Neuronal stem cell (in vitro differentiated cells): ENCODE measurements around the gene CHIA. TPM values are rescaled to one million over a fixed set of nuclear protein-coding genes. Genes with fewer than 3 reads are reported as not detected.

Experiments used
- DNase-seq: peaks from one replicate; pipeline ENCODE4 v3.0.0-alpha.2; 2013; ENCODE audit warnings: low spot score
- H2AFZ ChIP-seq: one replicate; pipeline ENCODE4 v1.6.1; 2013; ENCODE audit warnings: mild to moderate bottlenecking, low read length, inconsistent platforms
- H2AK5ac ChIP-seq: 2 replicates; pipeline ENCODE4 v1.6.1; 2013; ENCODE audit warnings: low read depth, mild to moderate bottlenecking, inconsistent platforms, low read length, moderate library complexity, mixed read lengths
- H2BK120ac ChIP-seq: 2 replicates; pipeline ENCODE4 v1.6.1; 2013; ENCODE audit warnings: low read depth, mild to moderate bottlenecking, inconsistent platforms, low read length, moderate library complexity, mixed read lengths
- H2BK12ac ChIP-seq: one replicate; pipeline ENCODE4 v1.6.1; 2013; ENCODE audit warnings: low read length, inconsistent platforms
- H2BK15ac ChIP-seq: 2 replicates; pipeline ENCODE4 v1.6.1; 2013; ENCODE audit warnings: mild to moderate bottlenecking, low read length, inconsistent platforms, mixed read lengths
- H2BK5ac ChIP-seq: one replicate; pipeline ENCODE4 v1.6.1; 2013; ENCODE audit warnings: inconsistent platforms, mild to moderate bottlenecking, low read length, moderate library complexity
- H3K14ac ChIP-seq: one replicate; pipeline ENCODE4 v1.6.1; 2013; ENCODE audit warnings: low read length, inconsistent platforms
- H3K18ac ChIP-seq: 2 replicates; pipeline ENCODE4 v1.6.1; 2013; ENCODE audit warnings: low read length, inconsistent platforms
- H3K23ac ChIP-seq: 2 replicates; pipeline ENCODE4 v1.6.1; 2013; ENCODE audit warnings: low read depth, mild to moderate bottlenecking, mixed read lengths, low read length, inconsistent platforms; ENCODE audit not compliant: poor library complexity
- H3K27ac ChIP-seq: replicated peaks from 3 replicates; pipeline ENCODE4 v1.5.1; 2013; ENCODE audit warnings: low read length, inconsistent platforms
- H3K27me3 ChIP-seq, 3 experiments: 2 replicates each; pipeline ENCODE4 v1.6.1; 2013; ENCODE audit warnings: low read length in 3 of 3, mild to moderate bottlenecking in 2 of 3, inconsistent platforms in 1 of 3, low read depth in 1 of 3, mixed read lengths in 1 of 3, moderate library complexity in 1 of 3; ENCODE audit not compliant: control insufficient read depth in 3 of 3, insufficient read depth in 3 of 3
- H3K36me3 ChIP-seq, 2 donors: replicated peaks in 1 of 2; 2 replicates each; pipeline ENCODE4 v1.6.1; 2013; ENCODE audit warnings: low read length in 2 of 2; ENCODE audit not compliant: control insufficient read depth in 2 of 2, insufficient read depth in 2 of 2
- H3K4ac ChIP-seq: 2 replicates; pipeline ENCODE4 v1.6.1; 2013; ENCODE audit warnings: inconsistent platforms, mild to moderate bottlenecking, low read length, moderate library complexity
- H3K4me1 ChIP-seq, 2 donors: 1 replicate in 1 of 2; 2 replicates in 1 of 2; pipeline ENCODE4 v1.6.1; 2013; ENCODE audit warnings: low read length in 2 of 2, low read depth in 1 of 2; ENCODE audit not compliant: control insufficient read depth in 2 of 2, insufficient read depth in 1 of 2
- H3K4me2 ChIP-seq: one replicate; pipeline ENCODE4 v1.6.1; 2013; ENCODE audit warnings: mild to moderate bottlenecking, low read length, inconsistent platforms; ENCODE audit not compliant: insufficient read depth, poor library complexity, severe bottlenecking
- H3K4me3 ChIP-seq, 2 donors: 2 replicates each; pipeline ENCODE4 v1.5.1; 2013; ENCODE audit warnings: low read length in 2 of 2, mild to moderate bottlenecking in 2 of 2, inconsistent platforms in 1 of 2, moderate library complexity in 1 of 2
- H3K79me1 ChIP-seq: one replicate; pipeline ENCODE4 v1.6.1; 2013; ENCODE audit warnings: low read depth, mild to moderate bottlenecking, inconsistent platforms, low read length, moderate library complexity
- H3K9ac ChIP-seq: one replicate; pipeline ENCODE4 v1.6.1; 2013; ENCODE audit warnings: mild to moderate bottlenecking, low read depth, low read length, inconsistent platforms; ENCODE audit not compliant: poor library complexity
- H3K9me3 ChIP-seq, 2 donors: replicated peaks in 1 of 2; 2 replicates each; pipeline versions ENCODE3 to v1.6.1; 2013; ENCODE audit warnings: low read length in 2 of 2, mild to moderate bottlenecking in 2 of 2, inconsistent platforms in 1 of 2, low read depth in 1 of 2, mixed read lengths in 1 of 2, moderate library complexity in 1 of 2; ENCODE audit not compliant: control insufficient read depth in 2 of 2, insufficient read depth in 1 of 2
- H4K8ac ChIP-seq: one replicate; pipeline ENCODE4 v1.6.1; 2013; ENCODE audit warnings: low read depth, mild to moderate bottlenecking, inconsistent platforms, low read length, moderate library complexity
- H4K91ac ChIP-seq: one replicate; pipeline ENCODE4 v1.6.1; 2013; ENCODE audit warnings: low read length, low read depth, mild to moderate bottlenecking, inconsistent platforms; ENCODE audit not compliant: poor library complexity
- WGBS, 2 donors: extraction: QIAGEN DNeasy Blood & Tissue Kit; methylation state at CpG; one replicate each; pipeline ENCODE4 v1.1.7; 2013; ENCODE audit warnings: missing lambda C conversion rate in 2 of 2, mixed read lengths in 1 of 2; ENCODE audit not compliant: insufficient read length in 2 of 2, insufficient replicate concordance in 1 of 2; ENCODE audit errors: extremely low coverage in 2 of 2; 5-methylcytosine and 5-hydroxymethylcytosine counted together
- polyA plus RNA-seq, 2 experiments: library from polyadenylated mRNA; stranded (reverse); fragments of 200-250 nt; gene quantifications; one replicate each; pipeline ENCODE4 v1.2.3, GENCODE V29; 2013

CHIA gene
- not detected for polyA plus RNA-seq (2013, experiment 1 of 2)
- not detected for polyA plus RNA-seq (2013, experiment 2 of 2)

DNA sequence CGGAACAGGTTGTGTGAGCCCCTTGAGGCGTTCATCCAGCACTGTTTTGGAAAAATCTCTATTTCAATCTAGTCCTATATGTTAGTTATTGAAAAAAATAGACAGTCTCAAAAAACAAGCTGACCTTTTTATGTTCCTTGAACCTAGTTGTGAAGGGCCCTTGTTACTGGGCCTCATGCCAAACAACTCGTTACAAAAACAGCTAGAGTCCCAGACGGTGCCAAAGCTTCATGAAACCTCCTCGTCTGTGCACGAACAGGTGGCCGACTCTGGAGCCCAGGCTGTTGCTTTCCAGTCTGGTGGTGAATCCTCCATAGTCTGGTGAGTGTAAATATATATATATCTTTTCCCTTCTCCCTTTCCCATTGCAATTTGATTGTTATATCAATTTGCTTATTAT, at the start of gene CHIA:
Gene CHIA (plus strand): TSS at position 222 of the 400 bp plus-strand sequence. CDS start 19,617 bp downstream, outside the sequence.
- H3K36me3 ChIP-seq: no peaks in the 10 kb centered on the region
- H2BK15ac ChIP-seq: no peak within 1 kb of the TSS
- no peak for DNase-seq
- no peak within 1 kb of the TSS for H3K9ac ChIP-seq
- no peak within 1 kb of the TSS for H3K23ac ChIP-seq
- no peak within 1 kb of the TSS for H3K14ac ChIP-seq
- WGBS, 2 donors: no CpG with 5 or more reads among the region's 7 CpGs
- no peak within 1 kb of the TSS for H2BK12ac ChIP-seq
- no peak within 1 kb of the TSS for H3K4ac ChIP-seq
- no peak within 1 kb of the TSS for H3K27ac ChIP-seq
- no peak within 1 kb of the TSS for H2BK5ac ChIP-seq
- no peak within 1 kb of the TSS for H3K4me2 ChIP-seq
- no peak within 1 kb of the TSS for H4K8ac ChIP-seq
- no peak within 1 kb of the TSS for H2AK5ac ChIP-seq
- peaks cover 0 to 8% (median 0%) of the 10 kb centered on the region in 3 experiments for H3K27me3 ChIP-seq
- no peak within 1 kb of the TSS for H3K4me3 ChIP-seq
- H2BK120ac ChIP-seq: no peak within 1 kb of the TSS
- H2AFZ ChIP-seq: no peak within 1 kb of the TSS
- no peaks in the 10 kb centered on the region for H3K79me1 ChIP-seq
- H4K91ac ChIP-seq: no peak within 1 kb of the TSS
- no peaks in the 10 kb centered on the region for H3K4me1 ChIP-seq
- no peaks in the 10 kb centered on the region for H3K9me3 ChIP-seq
- H3K18ac ChIP-seq: no peak within 1 kb of the TSS

DNA sequence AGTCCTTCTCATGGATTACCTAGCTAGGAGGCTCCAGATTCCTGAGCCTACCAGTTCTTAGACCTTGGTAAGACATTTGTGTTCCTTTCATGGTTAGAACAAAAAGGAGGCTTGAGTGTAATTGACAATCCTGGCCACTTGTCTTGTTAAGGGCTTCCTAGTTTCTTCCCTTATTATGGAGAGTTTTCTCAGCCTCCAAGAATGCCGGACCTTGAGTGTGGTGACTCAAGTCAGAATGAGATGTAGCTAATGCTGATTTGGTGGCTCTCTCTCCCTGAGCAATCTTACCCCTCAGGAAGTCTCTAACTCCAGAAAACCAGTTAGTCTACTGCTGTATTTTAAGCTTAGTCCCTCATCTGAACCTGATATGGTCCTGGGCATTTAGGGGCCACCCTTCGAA, 48.9 kb upstream of the CHIA start:
- Histone ChIP-seq H2BK15ac (no peak overlapping the region), H4K8ac (no peak overlapping the region), H3K27me3 (peaks cover 0 to 6% (median 0%) of the 10 kb centered on the region in 3 experiments), H2AFZ (no peak overlapping the region), H3K4me1 (no peaks in the 10 kb centered on the region), H3K36me3 (no peaks in the 10 kb centered on the region), H2BK120ac (no peak overlapping the region), H2BK12ac (no peak overlapping the region), H2AK5ac (no peak overlapping the region), H3K18ac (no peak overlapping the region), H3K4me2 (no peak overlapping the region), H2BK5ac (no peak overlapping the region), H3K4me3 (no peak overlapping the region), H3K14ac (no peak overlapping the region), H3K23ac (no peak overlapping the region), H3K9ac (no peak overlapping the region), H3K27ac (no peak overlapping the region), H3K79me1 (no peaks in the 10 kb centered on the region), H4K91ac (no peak overlapping the region), H3K4ac (no peak overlapping the region), H3K9me3 (no peaks in the 10 kb centered on the region)
- DNase-seq: no peak
- no CpG with 5 or more reads among the region's 2 CpGs for WGBS, 2 donors

DNA sequence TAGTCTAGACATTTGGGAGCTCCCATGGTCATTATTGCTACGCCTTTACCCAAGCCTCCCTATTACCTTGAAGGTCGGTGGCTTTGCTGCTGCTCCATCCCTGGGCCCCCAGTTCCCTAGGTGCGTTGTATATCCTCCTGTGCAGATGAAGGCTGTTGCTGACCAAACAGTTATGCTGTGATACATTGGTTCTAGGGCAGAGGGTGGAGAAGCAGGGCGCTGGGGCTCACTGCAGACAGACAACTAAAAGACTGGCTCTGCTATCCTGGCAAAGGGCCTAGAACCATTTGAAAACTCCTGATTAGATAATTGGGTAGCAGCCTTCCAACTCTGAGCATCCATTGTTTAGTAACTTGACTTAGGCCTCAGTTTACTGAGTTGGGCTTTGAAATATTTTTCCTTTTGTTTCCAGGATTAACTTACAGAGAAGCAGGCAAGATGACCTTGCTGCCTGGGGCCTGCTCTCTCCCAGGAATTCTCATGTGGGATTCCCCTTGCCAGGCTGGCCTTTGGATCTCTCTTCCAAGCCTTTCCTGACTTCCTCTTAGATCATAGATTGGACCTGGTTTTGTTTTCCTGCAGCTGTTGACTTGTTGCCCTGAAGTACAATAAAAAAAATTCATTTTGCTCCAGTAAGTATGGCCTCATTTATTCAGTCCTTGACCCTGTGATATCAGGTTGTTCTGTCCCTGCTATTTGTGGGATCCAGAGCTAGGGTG, 47.7 kb upstream of the CHIA start:
- H2BK120ac ChIP-seq: no peak overlapping the region
- H3K18ac ChIP-seq: no peak overlapping the region
- DNase-seq: no peak
- H2BK5ac ChIP-seq: no peak overlapping the region
- peaks cover 0 to 6% (median 0%) of the 10 kb centered on the region in 3 experiments for H3K27me3 ChIP-seq
- H3K14ac ChIP-seq: no peak overlapping the region
- no peaks in the 10 kb centered on the region for H3K9me3 ChIP-seq
- H2BK12ac ChIP-seq: no peak overlapping the region
- H3K4ac ChIP-seq: no peak overlapping the region
- no peaks in the 10 kb centered on the region for H3K4me1 ChIP-seq
- no CpG with 5 or more reads among the region's 4 CpGs for WGBS, 2 donors
- H2AFZ ChIP-seq: no peak overlapping the region
- H3K9ac ChIP-seq: no peak overlapping the region
- H4K91ac ChIP-seq: no peak overlapping the region
- no peak overlapping the region for H4K8ac ChIP-seq
- H3K27ac ChIP-seq: no peak overlapping the region
- H3K4me2 ChIP-seq: no peak overlapping the region
- no peak overlapping the region for H3K4me3 ChIP-seq
- H3K36me3 ChIP-seq: no peaks in the 10 kb centered on the region
- H2BK15ac ChIP-seq: no peak overlapping the region
- no peak overlapping the region for H2AK5ac ChIP-seq
- H3K23ac ChIP-seq: no peak overlapping the region
- H3K79me1 ChIP-seq: no peaks in the 10 kb centered on the region

GRCh38 chr1:111247125-111247838, 43.4 kb upstream of the CHIA start:
- Histone ChIP-seq H2BK5ac (no peak overlapping the region), H4K91ac (no peak overlapping the region), H3K4me3 (no peak overlapping the region), H3K9ac (no peak overlapping the region), H3K27me3 (peaks cover 0 to 8% (median 0%) of the 10 kb centered on the region in 3 experiments), H3K4me2 (no peak overlapping the region), H2AK5ac (no peak overlapping the region), H3K36me3 (no peaks in the 10 kb centered on the region), H2BK15ac (no peak overlapping the region), H3K23ac (no peak overlapping the region), H3K9me3 (no peaks in the 10 kb centered on the region), H2BK12ac (no peak overlapping the region), H3K18ac (no peak overlapping the region), H3K4me1 (peaks cover 2 to 7% of the 10 kb centered on the region in 2 donors), H3K79me1 (no peaks in the 10 kb centered on the region), H2AFZ (no peak overlapping the region), H4K8ac (no peak overlapping the region), H3K14ac (no peak overlapping the region), H3K27ac (no peak overlapping the region), H2BK120ac (no peak overlapping the region), H3K4ac (no peak overlapping the region)
- DNase-seq: no peak
- WGBS, 2 donors: no CpG with 5 or more reads among the region's 5 CpGs
